NOMO-1 (cell line): ENCODE results near the gene YBEY.
"Not testable (repeated sequence)": the region's sequence is repeated elsewhere in the genome, so short reads cannot be mapped to it uniquely, and the experiment has no call there.

Source experiments
- DNase-seq, 2 experiments: peaks; one replicate each; lab custom pipeline; 2025; ENCODE audit not compliant: unreplicated experiment in 2 of 2; lab: John Stamatoyannopoulos, UW

Gene YBEY

GRCh38 chr21:46285761-46286647 lies at the start of gene YBEY:
Gene YBEY (plus strand): TSS chr21:46286342. CDS start chr21:46286914, 572 bp downstream.
- DNase-seq = peak; percentile 78 to 88

GRCh38 chr21:46237474-46237873 lies 48.7 kb upstream of the YBEY start:
- DNase-seq = no peak

GRCh38 chr21:46239817-46240325 lies 46.3 kb upstream of the YBEY start:
- no peak for DNase-seq

- not testable (repeated sequence) for DNase-seq
These were observed 44.6 kb upstream of the YBEY start for GRCh38 chr21:46241577-46241976.

GRCh38 chr21:46243325-46243724 lies 42.8 kb upstream of the YBEY start:
- no peak for DNase-seq

- no peak for DNase-seq
These were observed 42.2 kb upstream of the YBEY start for GRCh38 chr21:46243960-46244361.

GRCh38 chr21:46244602-46245001 lies 41.5 kb upstream of the YBEY start:
- DNase-seq = no peak

- no peak for DNase-seq
These were observed 40.8 kb upstream of the YBEY start for GRCh38 chr21:46245213-46245915.

- no peak for DNase-seq
These were observed 39.8 kb upstream of the YBEY start for GRCh38 chr21:46246345-46246744.

GRCh38 chr21:46247699-46248421 lies 38.3 kb upstream of the YBEY start:
- no peak for DNase-seq

GRCh38 chr21:46248422-46248782 lies 37.7 kb upstream of the YBEY start:
- DNase-seq = no peak

GRCh38 chr21:46248827-46249226 lies 37.3 kb upstream of the YBEY start:
- DNase-seq = no peak

GRCh38 chr21:46250146-46250725 lies 35.9 kb upstream of the YBEY start:
- peak in 1 of 2 experiments; percentile 2 for DNase-seq

- no peak for DNase-seq
These were observed 33.3 kb upstream of the YBEY start for GRCh38 chr21:46252840-46253239.

- no peak for DNase-seq
These were observed 32.5 kb upstream of the YBEY start for GRCh38 chr21:46253610-46254124.

GRCh38 chr21:46254208-46254975 lies 31.8 kb upstream of the YBEY start:
- DNase-seq = no peak

GRCh38 chr21:46255166-46255565 lies 31.0 kb upstream of the YBEY start:
- no peak for DNase-seq

- no peak for DNase-seq
These were observed 30.3 kb upstream of the YBEY start for GRCh38 chr21:46255758-46256337.

GRCh38 chr21:46256501-46256994 lies 29.6 kb upstream of the YBEY start:
- no peak for DNase-seq
